Measurements from ENCODE around the gene CEP63.

DNA sequence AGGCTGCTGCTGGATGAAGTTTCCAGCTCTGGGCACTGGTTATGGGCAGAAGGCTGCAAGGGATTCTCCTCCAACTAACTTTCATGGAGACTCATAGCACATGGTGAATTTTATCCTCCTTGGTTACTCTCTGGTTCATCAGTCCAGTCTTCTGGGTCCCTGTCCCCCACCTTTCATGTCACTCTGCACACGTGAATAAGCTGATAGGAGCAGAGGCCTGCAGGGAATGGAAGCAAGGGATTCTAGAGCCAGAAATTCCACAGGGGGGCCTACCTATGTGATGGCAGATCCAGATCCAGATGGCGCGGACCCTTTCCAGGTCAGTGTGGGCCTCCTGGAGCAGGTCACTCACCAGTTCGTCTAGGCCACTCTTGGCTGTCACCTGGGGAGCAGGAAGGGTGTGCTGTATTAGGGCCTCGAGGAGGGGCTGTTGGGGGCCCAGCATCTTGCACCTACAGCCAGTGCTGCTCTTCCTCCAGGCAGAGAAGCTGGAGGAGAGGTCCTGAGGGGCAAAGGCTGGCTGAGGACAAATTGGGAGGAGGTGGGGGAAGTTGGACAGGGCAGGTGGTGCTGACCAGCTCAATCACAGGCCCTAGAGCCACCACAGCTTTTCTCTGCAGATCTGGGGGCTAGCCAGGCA lies 134.7 kb downstream of the CEP63 start:
- TF ChIP-seq, protein P1, sequence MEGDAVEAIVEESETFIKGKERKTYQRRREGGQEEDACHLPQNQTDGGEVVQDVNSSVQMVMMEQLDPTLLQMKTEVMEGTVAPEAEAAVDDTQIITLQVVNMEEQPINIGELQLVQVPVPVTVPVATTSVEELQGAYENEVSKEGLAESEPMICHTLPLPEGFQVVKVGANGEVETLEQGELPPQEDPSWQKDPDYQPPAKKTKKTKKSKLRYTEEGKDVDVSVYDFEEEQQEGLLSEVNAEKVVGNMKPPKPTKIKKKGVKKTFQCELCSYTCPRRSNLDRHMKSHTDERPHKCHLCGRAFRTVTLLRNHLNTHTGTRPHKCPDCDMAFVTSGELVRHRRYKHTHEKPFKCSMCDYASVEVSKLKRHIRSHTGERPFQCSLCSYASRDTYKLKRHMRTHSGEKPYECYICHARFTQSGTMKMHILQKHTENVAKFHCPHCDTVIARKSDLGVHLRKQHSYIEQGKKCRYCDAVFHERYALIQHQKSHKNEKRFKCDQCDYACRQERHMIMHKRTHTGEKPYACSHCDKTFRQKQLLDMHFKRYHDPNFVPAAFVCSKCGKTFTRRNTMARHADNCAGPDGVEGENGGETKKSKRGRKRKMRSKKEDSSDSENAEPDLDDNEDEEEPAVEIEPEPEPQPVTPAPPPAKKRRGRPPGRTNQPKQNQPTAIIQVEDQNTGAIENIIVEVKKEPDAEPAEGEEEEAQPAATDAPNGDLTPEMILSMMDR (IDR thresholded peaks at IDR 0.05): no peak
- no peak for TF ChIP-seq POLR2A (IDR thresholded peaks at IDR 0.05)

Data from body of pancreas (tissue), 4 donors.